SKM-1 treated with dmso at 0.1 percent for 144 hours (cell line): Measurements from ENCODE around the gene C1orf159.
"Not testable (repeated sequence)": the region's sequence is repeated elsewhere in the genome, so short reads cannot be mapped to it uniquely, and the experiment has no call there.

ENCODE experiments used
- DNase-seq: peaks from one replicate; lab custom pipeline; 2025; ENCODE audit not compliant: unreplicated experiment; lab: John Stamatoyannopoulos, UW

C1orf159 gene

GRCh38 chr1:1115786-1116700, at the start of gene C1orf159:
TSS of gene C1orf159 (minus strand) at chr1:1116089. CDS start at chr1:1091543, 24,546 bp downstream.
- DNase-seq, result peak; percentile 96

DNA sequence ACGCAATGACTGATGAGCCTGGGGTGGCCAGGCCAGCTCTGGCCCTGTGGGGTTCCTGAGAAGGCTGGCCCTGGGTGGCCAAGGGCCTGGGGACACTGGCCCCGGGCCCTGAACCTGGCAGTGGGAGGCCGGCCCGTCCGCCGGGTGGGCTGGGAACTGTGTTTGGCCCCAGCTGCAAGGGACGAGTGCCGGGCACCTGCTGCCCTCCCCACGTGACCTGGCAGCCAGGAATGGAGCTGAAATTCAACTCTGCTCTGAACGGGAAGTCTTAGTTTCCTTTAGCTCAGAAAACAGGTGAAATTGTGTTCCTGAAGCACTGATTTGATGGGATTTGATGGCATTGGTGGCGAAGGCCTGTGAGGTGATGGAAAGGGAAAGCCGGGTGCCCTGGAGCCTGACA, 49.6 kb upstream of the C1orf159 start:
- no peak for DNase-seq

- DNase-seq, result no peak
Observed at GRCh38 chr1:1164701-1165451, 49.0 kb upstream of the C1orf159 start.

- DNase-seq, result no peak
Observed at GRCh38 chr1:1164361-1164700, 48.4 kb upstream of the C1orf159 start.

DNA sequence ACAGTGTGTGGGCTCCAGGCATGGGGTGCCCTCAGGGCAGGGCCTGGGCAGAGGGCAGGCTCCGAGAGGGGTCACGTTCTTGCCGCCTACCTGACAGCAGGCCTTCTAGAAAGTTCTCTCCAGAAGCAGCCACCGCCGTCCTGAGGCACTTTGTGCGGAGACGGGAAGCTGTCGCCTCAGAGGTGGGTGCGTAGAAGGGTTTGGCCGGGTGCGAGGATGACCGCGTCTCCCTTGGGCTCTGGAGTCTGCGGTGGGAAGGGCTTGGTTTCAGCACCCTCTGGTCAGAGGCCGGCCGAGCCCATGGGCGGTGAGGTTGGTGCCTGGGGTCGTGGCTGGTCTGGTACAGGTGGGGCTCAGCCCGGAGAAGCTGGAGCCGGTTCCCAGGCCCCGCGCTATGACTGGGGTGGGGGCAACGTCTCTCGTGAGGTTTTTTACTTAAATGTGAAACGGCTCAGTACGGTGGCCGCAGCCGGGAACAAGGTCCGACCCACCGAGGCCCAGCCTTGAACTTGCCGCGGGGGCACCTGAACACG, 47.7 kb upstream of the C1orf159 start:
- no peak for DNase-seq

GRCh38 chr1:1162597-1163537, 47.0 kb upstream of the C1orf159 start:
- DNase-seq, result no peak

GRCh38 chr1:1161683-1162079, 45.8 kb upstream of the C1orf159 start:
- no peak for DNase-seq

DNA sequence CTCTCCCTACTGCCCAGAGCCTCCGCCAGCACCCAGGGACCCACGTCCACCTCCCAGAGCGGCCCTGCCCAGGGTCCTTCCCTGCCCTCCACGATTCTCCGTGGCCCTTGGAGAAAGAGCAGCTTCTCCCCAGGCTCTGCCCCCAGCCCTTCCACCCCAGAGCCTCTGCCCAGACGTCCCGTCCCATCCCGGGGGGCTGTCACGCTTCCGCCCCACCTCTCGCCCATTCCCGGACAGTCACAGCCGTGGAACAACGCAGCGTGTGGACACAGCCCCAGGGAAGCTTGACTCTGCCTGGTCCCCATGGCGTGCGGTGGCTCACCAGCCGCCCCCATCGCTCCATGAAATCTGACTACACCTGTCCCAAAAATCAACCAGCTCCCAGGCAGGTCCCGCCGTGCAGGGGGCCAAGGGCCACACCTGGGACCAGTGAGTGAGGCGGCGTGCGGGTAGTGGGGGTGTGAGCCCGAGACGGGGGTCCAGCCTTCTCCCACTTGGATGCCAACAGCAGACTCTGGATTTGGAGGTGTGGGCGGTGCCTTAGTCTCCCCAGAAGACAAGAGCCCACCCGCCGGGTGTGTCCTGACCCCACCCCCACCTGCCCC, 45.3 kb upstream of the C1orf159 start:
- no peak for DNase-seq

DNA sequence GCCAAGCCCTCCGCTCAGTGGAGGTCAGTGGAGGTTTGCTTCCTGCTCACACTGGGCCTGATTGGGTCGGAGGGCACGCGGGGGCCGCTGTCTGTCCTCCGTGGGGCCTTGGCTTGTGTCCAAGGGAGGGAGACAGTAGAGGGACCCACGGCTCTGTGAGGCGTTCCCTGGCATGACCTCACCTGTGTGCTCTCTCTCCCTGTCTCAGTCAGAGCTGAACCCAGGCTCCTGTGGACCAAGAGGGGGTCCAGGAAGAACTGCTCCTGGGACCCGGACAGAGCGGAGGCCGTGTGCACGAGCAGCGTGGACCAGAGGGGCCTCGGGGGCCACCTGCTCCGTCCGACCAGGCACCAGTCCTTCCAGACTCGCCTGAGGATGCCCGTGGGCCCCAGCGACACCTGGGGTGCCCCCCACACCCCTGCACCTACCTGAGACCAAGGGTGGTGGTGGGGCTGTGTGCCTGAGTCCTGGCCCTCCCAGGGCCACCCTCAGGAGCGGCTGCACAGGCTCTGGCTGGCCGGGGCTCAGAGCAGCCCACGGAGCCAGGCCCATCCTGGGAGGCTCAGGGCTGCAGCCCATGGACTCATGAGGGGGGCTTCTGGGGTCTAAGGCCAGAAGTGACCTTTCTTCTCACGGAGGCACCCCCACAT, 44.5 kb upstream of the C1orf159 start:
- no peak for DNase-seq

DNA sequence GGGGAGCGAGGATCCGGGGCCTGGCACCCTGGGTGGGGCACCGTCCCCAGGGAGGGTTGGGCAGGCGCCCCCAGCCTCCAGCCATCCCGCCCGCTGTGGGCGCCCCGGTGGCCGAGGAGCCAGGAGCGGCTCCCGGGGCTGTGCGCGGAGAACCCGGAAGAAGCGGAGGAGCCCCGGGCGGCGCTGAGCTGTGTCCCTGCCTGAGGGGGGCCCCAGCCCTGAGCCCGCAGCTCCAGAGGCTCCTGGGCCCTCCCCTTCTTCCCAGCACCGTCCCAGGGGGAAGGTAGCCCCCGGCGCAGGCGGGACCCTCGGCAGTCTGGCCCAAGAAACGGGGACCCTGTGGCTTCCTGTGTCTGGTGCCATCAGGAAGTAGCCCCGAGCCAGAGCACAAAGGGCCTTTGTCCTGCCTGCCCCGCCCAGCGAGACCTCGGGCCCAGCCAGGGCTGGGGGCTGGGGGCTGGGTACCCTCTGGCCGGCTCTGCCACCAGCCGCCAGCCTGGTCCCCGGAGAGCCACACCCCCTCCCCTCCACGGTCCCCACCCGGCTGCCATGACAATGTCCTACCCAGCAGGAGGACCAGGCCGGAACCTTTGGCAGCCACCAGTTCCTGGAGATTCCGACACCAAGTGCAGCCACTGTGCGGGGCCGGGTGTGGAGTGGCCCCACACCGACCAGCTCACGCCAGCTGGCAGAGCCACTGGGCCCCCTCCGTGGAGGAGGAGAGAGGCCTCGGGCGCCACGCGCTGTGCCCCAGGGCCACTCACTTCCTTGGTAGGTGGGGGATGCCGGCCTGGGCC, 42.2 kb upstream of the C1orf159 start:
- no peak for DNase-seq

GRCh38 chr1:1157426-1157913, 41.6 kb upstream of the C1orf159 start:
- peak; percentile 81 for DNase-seq

- no peak for DNase-seq
Observed at GRCh38 chr1:1157033-1157365, 41.1 kb upstream of the C1orf159 start.

- DNase-seq, result no peak
Observed at GRCh38 chr1:1156140-1157032, 40.5 kb upstream of the C1orf159 start.

- DNase-seq, result no peak
Observed at GRCh38 chr1:1155258-1155657, 39.4 kb upstream of the C1orf159 start.

GRCh38 chr1:1153874-1154273, 38.0 kb upstream of the C1orf159 start:
- no peak for DNase-seq

- not testable (repeated sequence) for DNase-seq
Observed at GRCh38 chr1:1153215-1153614, 37.3 kb upstream of the C1orf159 start.

DNA sequence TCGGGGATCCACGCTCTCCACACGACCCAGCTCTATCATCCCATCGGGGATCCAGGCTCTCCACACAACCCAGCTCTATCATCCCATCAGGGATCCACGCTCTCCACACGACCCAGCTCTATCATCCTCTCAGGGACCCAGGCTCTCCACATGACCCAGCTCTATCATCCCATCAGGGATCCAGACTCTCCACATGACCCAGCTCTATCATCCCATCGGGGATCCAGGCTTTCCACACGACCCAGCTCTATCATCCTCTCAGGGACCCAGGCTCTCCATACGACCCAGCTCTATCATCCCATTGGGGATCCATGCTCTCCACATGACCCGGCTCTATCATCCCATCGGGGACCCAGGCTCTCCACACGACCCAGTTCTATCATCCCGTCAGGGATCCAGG, 36.5 kb upstream of the C1orf159 start:
- DNase-seq, result not testable (repeated sequence)

- no peak for DNase-seq
Observed at GRCh38 chr1:1151306-1151705, 35.4 kb upstream of the C1orf159 start.
